Stimulated activated CD4-positive, alpha-beta T cell treated with anti-CD3 and anti-CD28 coated beads, Interleukin-1b, Interleukin-23, amount 100 ng/mL, for 1 hour (primary cell): Measurements from ENCODE around the gene C1QTNF8.
"Not testable (repeated sequence)": the region's sequence is repeated elsewhere in the genome, so short reads cannot be mapped to it uniquely, and the experiment has no call there.

Experiments used
- DNase-seq, 2 donors: peaks; one replicate each; pipeline ENCODE4 v3.0.0-alpha.2; 2020; ENCODE audit warnings: low read depth in 2 of 2

Gene C1QTNF8

GRCh38 chr16:1094124-1094479 lies 1.9 kb downstream of the C1QTNF8 start:
- no peak for DNase-seq

- no peak for DNase-seq
Observed at GRCh38 chr16:1093284-1094123, 2.5 kb downstream of the C1QTNF8 start.

- DNase-seq = not testable (repeated sequence)
Observed at GRCh38 chr16:1092685-1093283, 3.3 kb downstream of the C1QTNF8 start.

GRCh38 chr16:1091992-1092552 lies 4.0 kb downstream of the C1QTNF8 start:
- DNase-seq = no peak

GRCh38 chr16:1090620-1091587 lies 5.1 kb downstream of the C1QTNF8 start:
- no peak for DNase-seq

- no peak for DNase-seq
Observed at GRCh38 chr16:1089822-1090619, 6.0 kb downstream of the C1QTNF8 start.

GRCh38 chr16:1089439-1089821 lies 6.6 kb downstream of the C1QTNF8 start:
- DNase-seq = no peak

- DNase-seq = no peak
Observed at GRCh38 chr16:1088295-1089170, 7.5 kb downstream of the C1QTNF8 start.

- not testable (repeated sequence) for DNase-seq
Observed at GRCh38 chr16:1086443-1086842, 9.6 kb downstream of the C1QTNF8 start.

GRCh38 chr16:1084971-1085370 lies 11.1 kb downstream of the C1QTNF8 start:
- no peak for DNase-seq

GRCh38 chr16:1082952-1083675 lies 12.9 kb downstream of the C1QTNF8 start:
- no peak for DNase-seq

GRCh38 chr16:1082266-1082951 lies 13.6 kb downstream of the C1QTNF8 start:
- DNase-seq = no peak

- no peak for DNase-seq
Observed at GRCh38 chr16:1081734-1082265, 14.2 kb downstream of the C1QTNF8 start.

GRCh38 chr16:1080801-1081733 lies 15.0 kb downstream of the C1QTNF8 start:
- DNase-seq = no peak

- DNase-seq = no peak
Observed at GRCh38 chr16:1079786-1080525, 16.1 kb downstream of the C1QTNF8 start.

GRCh38 chr16:1079341-1079740 lies 16.7 kb downstream of the C1QTNF8 start:
- no peak for DNase-seq

GRCh38 chr16:1078579-1079021 lies 17.4 kb downstream of the C1QTNF8 start:
- no peak for DNase-seq
